Left colon (tissue), 2 donors: Measurements from ENCODE around the gene CPNE2. TPM values are rescaled to one million over a fixed set of nuclear protein-coding genes. Genes with fewer than 3 reads are reported as not detected.

Experiments
- ATAC-seq: fragments of 200-7000 bp; cut with Tn5 transposase; one replicate; pipeline ENCODE4 v1.9.1; 2020; ENCODE audit warnings: mild to moderate bottlenecking, moderate library complexity
- DNase-seq, 2 donors: peaks; one replicate each; pipeline ENCODE4 v3.0.0-alpha.2; 2020
- intact Hi-C, 2 donors: fragments of 100-400 bp; cut with DNase I in 1 of 2; cut with micrococcal nuclease in 1 of 2; formaldehyde crosslinking; loops; one replicate each; pipeline versions ENCODE4 v1.11.2 to v1.14.0; 2022; cut with DNase I, micrococcal nuclease
- total RNA-seq, 2 donors: library from RNA; stranded (reverse); fragmentation: NEBNext Ultra II Directional; extraction: Animal tissue kit (Norgen Biotek cat#: 25700); gene quantifications; one replicate each; pipeline ENCODE4 v1.2.1, GENCODE V29; 2021
- donor health status: DM: no; HTN: no; CAD: no.
- donor health status: DM: yes; HTN: yes; CAD: no.

CPNE2 gene
- total RNA-seq, 2 donors from 2014 or later = 73.2 to 91.0 TPM

- ATAC-seq = no peak
- no peak for DNase-seq
- intact Hi-C loops = no loop called here
Measured at GRCh38 chr16:57110937-57111336, 18.6 kb downstream of the CPNE2 start.

- intact Hi-C loops = no loop called here
- ATAC-seq = peak; percentile 84
- DNase-seq = no peak
Measured at GRCh38 chr16:57111420-57111819, 19.0 kb downstream of the CPNE2 start.

GRCh38 chr16:57112403-57113041 lies 20.1 kb downstream of the CPNE2 start:
- intact Hi-C loops = no loop called here
- ATAC-seq = no peak
- no peak for DNase-seq

- ATAC-seq = no peak
- intact Hi-C loops = no loop called here
Measured at GRCh38 chr16:57113042-57113453, 20.7 kb downstream of the CPNE2 start.

GRCh38 chr16:57113664-57114063 lies 21.3 kb downstream of the CPNE2 start:
- intact Hi-C loops = no loop called here
- ATAC-seq = no peak
- DNase-seq = no peak

More at GRCh38 chr16:57113042-57113453, 20.7 kb downstream of the CPNE2 start:
- no peak for DNase-seq

GRCh38 chr16:57115168-57115513 lies 22.8 kb downstream of the CPNE2 start:
- no peak for DNase-seq
- ATAC-seq = no peak
- intact Hi-C loops = no loop called here

- no peak for ATAC-seq
- intact Hi-C loops = no loop called here
- peak in 1 of 2 donors; percentile 44 for DNase-seq
Measured at GRCh38 chr16:57115514-57116182, 23.3 kb downstream of the CPNE2 start.

GRCh38 chr16:57118461-57119084 lies 26.2 kb downstream of the CPNE2 start:
- intact Hi-C loops = no loop called here
- ATAC-seq (no peak), DNase-seq (no peak)

- intact Hi-C loops = no loop called here
- no peak for DNase-seq
- ATAC-seq = no peak
Measured at GRCh38 chr16:57123216-57123973, 31.0 kb downstream of the CPNE2 start.

- DNase-seq = no peak
- intact Hi-C loops = no loop called here
- no peak for ATAC-seq
Measured at GRCh38 chr16:57123974-57124674, 31.7 kb downstream of the CPNE2 start.

GRCh38 chr16:57125376-57125775 lies 33.0 kb downstream of the CPNE2 start:
- intact Hi-C loops = no loop called here
- no peak for ATAC-seq

GRCh38 chr16:57125969-57126368 lies 33.6 kb downstream of the CPNE2 start:
- no peak for ATAC-seq
- DNase-seq = no peak
- intact Hi-C loops = no loop called here

More at GRCh38 chr16:57125376-57125775, 33.0 kb downstream of the CPNE2 start:
- no peak for DNase-seq

GRCh38 chr16:57126411-57126810 lies 34.0 kb downstream of the CPNE2 start:
- DNase-seq = no peak
- intact Hi-C loops = no loop called here
- ATAC-seq = no peak

- DNase-seq = no peak
- intact Hi-C loops = no loop called here
- ATAC-seq = no peak
Measured at GRCh38 chr16:57127037-57127763, 34.8 kb downstream of the CPNE2 start.

- intact Hi-C loops = no loop called here
- no peak for ATAC-seq
Measured at GRCh38 chr16:57127836-57128235, 35.5 kb downstream of the CPNE2 start.

GRCh38 chr16:57128771-57129389 lies 36.5 kb downstream of the CPNE2 start:
- intact Hi-C loops = no loop called here
- DNase-seq (no peak), ATAC-seq (no peak)

More at GRCh38 chr16:57127836-57128235, 35.5 kb downstream of the CPNE2 start:
- no peak for DNase-seq

- intact Hi-C loops = no loop called here
- no peak for DNase-seq
- ATAC-seq = no peak
Measured at GRCh38 chr16:57130950-57131321, 38.6 kb downstream of the CPNE2 start.

- ATAC-seq = peak; percentile 5
- no peak for DNase-seq
- intact Hi-C loops = no loop called here
Measured at GRCh38 chr16:57131351-57131970, 39.1 kb downstream of the CPNE2 start.
